Measurements from ENCODE around the gene NTNG2.
"Not testable (repeated sequence)": the region's sequence is repeated elsewhere in the genome, so short reads cannot be mapped to it uniquely, and the experiment has no call there.

The NTNG2 gene

DNA sequence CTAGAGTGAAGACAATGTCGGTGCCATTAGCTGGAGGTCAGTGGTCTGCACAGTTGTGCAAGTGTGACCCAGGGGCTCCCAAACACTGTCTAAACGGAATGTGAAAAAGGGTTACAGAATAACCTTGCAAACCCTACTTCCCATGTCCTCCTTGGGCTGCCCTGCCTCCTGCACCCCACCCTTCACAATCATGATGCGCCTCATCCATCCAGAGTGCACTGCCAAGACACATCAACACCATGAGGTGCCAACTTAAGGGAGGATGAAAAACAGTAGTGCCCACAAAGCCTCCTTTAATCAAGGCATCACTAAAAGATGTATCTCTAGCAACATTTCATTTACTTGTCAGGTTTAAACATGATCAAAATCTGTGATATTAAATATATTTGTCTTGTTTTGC is 105.8 kb downstream of the NTNG2 start:
- Histone ChIP-seq H3K79me2 (ENCODE audit: control insufficient read depth, insufficient read depth, low read length, poor library complexity) (no peaks in the 10 kb centered on the region), H2BK5ac (ENCODE audit: low read depth, low read length, poor library complexity) (no peak overlapping the region), H2AFZ (ENCODE audit: insufficient read depth, low read length, poor library complexity) (no peak overlapping the region), H4K12ac (ENCODE audit: low read depth, low read length) (no peak overlapping the region), H3K23ac (ENCODE audit: low read length) (no peak overlapping the region), H3K9me3 (ENCODE audit: insufficient read depth, low read depth, low read length) (no peaks in the 10 kb centered on the region), H3K4me3 (ENCODE audit: low read depth, low read length) (no peak overlapping the region), H3K4me2 (ENCODE audit: low read length) (no peak overlapping the region), H2BK12ac (ENCODE audit: low read length) (no peak overlapping the region), H3K36me3 (ENCODE audit: control insufficient read depth in 1 of 2, insufficient read depth in 2 of 2, low read length in 2 of 2) (peaks cover 29 to 37% of the 10 kb centered on the region in 2 experiments), H4K8ac (ENCODE audit: low read depth, low read length) (no peak overlapping the region), H4K91ac (ENCODE audit: low read depth, low read length) (no peak overlapping the region), H3K4ac (ENCODE audit: low read depth, low read length) (no peak overlapping the region), H3K79me1 (ENCODE audit: low read length) (no peaks in the 10 kb centered on the region), H3K14ac (ENCODE audit: low read length) (no peak overlapping the region), H3K9ac (ENCODE audit: low read length) (no peak overlapping the region), H2AK5ac (ENCODE audit: low read length) (no peak overlapping the region), H3K27ac (ENCODE audit: low read depth, low read length) (no peak overlapping the region), H3K4me1 (ENCODE audit: control insufficient read depth in 1 of 2, insufficient read depth in 2 of 2, low read length in 2 of 2) (no peaks in the 10 kb centered on the region), H3K18ac (ENCODE audit: low read length) (no peak overlapping the region), H3K27me3 (ENCODE audit: insufficient read depth, low read length) (no peaks in the 10 kb centered on the region), H2BK120ac (ENCODE audit: insufficient read depth, low read length, poor library complexity) (no peak overlapping the region)
- no peak for DNase-seq
- WGBS (ENCODE audit: extremely low coverage, insufficient coverage, insufficient read length): no CpG with 5 or more reads among the region's 3 CpGs

GRCh38 chr9:132268725-132269352 is 107.0 kb downstream of the NTNG2 start:
- WGBS (ENCODE audit: extremely low coverage, insufficient coverage, insufficient read length): no CpG with 5 or more reads among the region's 10 CpGs
- Histone ChIP-seq H3K4me1 (ENCODE audit: control insufficient read depth in 1 of 2, insufficient read depth in 2 of 2, low read length in 2 of 2) (no peaks in the 10 kb centered on the region), H3K14ac (ENCODE audit: low read length) (no peak overlapping the region), H3K79me2 (ENCODE audit: control insufficient read depth, insufficient read depth, low read length, poor library complexity) (no peaks in the 10 kb centered on the region), H3K27ac (ENCODE audit: low read depth, low read length) (no peak overlapping the region), H2BK5ac (ENCODE audit: low read depth, low read length, poor library complexity) (no peak overlapping the region), H3K36me3 (ENCODE audit: control insufficient read depth in 1 of 2, insufficient read depth in 2 of 2, low read length in 2 of 2) (peaks cover 33 to 40% of the 10 kb centered on the region in 2 experiments), H3K23ac (ENCODE audit: low read length) (no peak overlapping the region), H3K4ac (ENCODE audit: low read depth, low read length) (no peak overlapping the region), H2AK5ac (ENCODE audit: low read length) (no peak overlapping the region), H3K4me3 (ENCODE audit: low read depth, low read length) (no peak overlapping the region), H3K79me1 (ENCODE audit: low read length) (no peaks in the 10 kb centered on the region), H3K18ac (ENCODE audit: low read length) (no peak overlapping the region), H3K9ac (ENCODE audit: low read length) (no peak overlapping the region), H4K12ac (ENCODE audit: low read depth, low read length) (no peak overlapping the region), H3K9me3 (ENCODE audit: insufficient read depth, low read depth, low read length) (no peaks in the 10 kb centered on the region), H4K91ac (ENCODE audit: low read depth, low read length) (peak overlapping the region; percentile 35), H4K8ac (ENCODE audit: low read depth, low read length) (no peak overlapping the region), H3K4me2 (ENCODE audit: low read length) (no peak overlapping the region), H2AFZ (ENCODE audit: insufficient read depth, low read length, poor library complexity) (no peak overlapping the region), H2BK120ac (ENCODE audit: insufficient read depth, low read length, poor library complexity) (no peak overlapping the region), H2BK12ac (ENCODE audit: low read length) (peak overlapping the region; percentile 50), H3K27me3 (ENCODE audit: insufficient read depth, low read length) (no peaks in the 10 kb centered on the region)
- DNase-seq: peak; percentile 53 to 66

DNA sequence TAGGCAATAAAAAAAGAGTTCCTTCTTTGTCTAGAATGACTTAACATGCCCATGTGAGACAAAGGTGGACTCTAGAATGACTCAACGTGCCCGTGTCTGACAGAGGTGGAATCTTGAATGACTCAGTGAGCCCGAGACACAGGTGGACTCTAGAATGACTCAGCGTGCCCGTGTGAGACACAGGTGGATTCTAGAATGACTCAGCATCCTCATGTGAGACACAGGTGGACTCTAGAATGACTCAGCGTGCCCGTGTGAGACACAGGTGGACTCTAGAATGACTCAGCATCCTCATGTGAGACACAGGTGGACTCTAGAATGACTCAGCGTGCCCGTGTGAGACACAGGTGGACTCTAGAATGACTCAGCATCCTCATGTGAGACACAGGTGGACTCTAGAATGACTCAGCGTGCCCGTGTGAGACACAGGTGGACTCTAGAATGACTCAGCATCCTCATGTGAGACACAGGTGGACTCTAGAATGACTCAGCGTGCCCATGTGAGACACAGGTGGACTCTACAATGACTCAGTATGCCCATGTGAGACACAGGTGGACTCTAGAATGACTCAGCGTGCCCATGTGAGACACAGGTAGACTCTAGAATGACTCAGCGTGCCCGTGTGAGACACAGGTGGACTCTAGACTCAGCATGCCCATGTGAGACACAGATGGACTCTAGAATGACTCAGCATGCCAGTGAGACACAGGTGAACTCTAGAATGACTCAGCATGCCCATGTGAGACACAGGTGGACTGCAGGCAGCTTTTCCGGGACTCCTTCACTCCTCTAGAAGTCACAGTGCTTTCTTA is 108.1 kb downstream of the NTNG2 start:
- H3K4ac ChIP-seq (ENCODE audit: low read depth, low read length); H2AK5ac ChIP-seq (ENCODE audit: low read length); H4K12ac ChIP-seq (ENCODE audit: low read depth, low read length); H3K9ac ChIP-seq (ENCODE audit: low read length); H3K4me3 ChIP-seq (ENCODE audit: low read depth, low read length); H3K79me1 ChIP-seq (ENCODE audit: low read length); H3K23ac ChIP-seq (ENCODE audit: low read length); H3K9me3 ChIP-seq (ENCODE audit: insufficient read depth, low read depth, low read length); H3K27me3 ChIP-seq (ENCODE audit: insufficient read depth, low read length); H3K14ac ChIP-seq (ENCODE audit: low read length); H3K18ac ChIP-seq (ENCODE audit: low read length); H4K8ac ChIP-seq (ENCODE audit: low read depth, low read length); H2BK12ac ChIP-seq (ENCODE audit: low read length); H3K4me1 ChIP-seq (ENCODE audit: control insufficient read depth in 1 of 2, insufficient read depth in 2 of 2, low read length in 2 of 2); H3K79me2 ChIP-seq (ENCODE audit: control insufficient read depth, insufficient read depth, low read length, poor library complexity); H2AFZ ChIP-seq (ENCODE audit: insufficient read depth, low read length, poor library complexity); H3K4me2 ChIP-seq (ENCODE audit: low read length): not testable (repeated sequence)
- no CpG with 5 or more reads among the region's 16 CpGs for WGBS (ENCODE audit: extremely low coverage, insufficient coverage, insufficient read length)
- peak overlapping the region; percentile 60 for H3K27ac ChIP-seq (ENCODE audit: low read depth, low read length)
- peak overlapping the region; percentile 0 for H2BK120ac ChIP-seq (ENCODE audit: insufficient read depth, low read length, poor library complexity)
- DNase-seq: peak; percentile 86
- H2BK5ac ChIP-seq (ENCODE audit: low read depth, low read length, poor library complexity): peak overlapping the region; percentile 10
- H3K36me3 ChIP-seq (ENCODE audit: control insufficient read depth in 1 of 2, insufficient read depth in 2 of 2, low read length in 2 of 2): peaks cover 31 to 34% of the 10 kb centered on the region in 2 experiments
- H4K91ac ChIP-seq (ENCODE audit: low read depth, low read length): peak overlapping the region; percentile 7

- H2AFZ ChIP-seq (ENCODE audit: insufficient read depth, low read length, poor library complexity): no peak overlapping the region
- H4K91ac ChIP-seq (ENCODE audit: low read depth, low read length): no peak overlapping the region
- no peak overlapping the region for H3K4me3 ChIP-seq (ENCODE audit: low read depth, low read length)
- H3K9ac ChIP-seq (ENCODE audit: low read length): no peak overlapping the region
- H3K9me3 ChIP-seq (ENCODE audit: insufficient read depth, low read depth, low read length): no peaks in the 10 kb centered on the region
- no peak overlapping the region for H3K18ac ChIP-seq (ENCODE audit: low read length)
- H3K36me3 ChIP-seq (ENCODE audit: control insufficient read depth in 1 of 2, insufficient read depth in 2 of 2, low read length in 2 of 2): peaks cover 38 to 42% of the 10 kb centered on the region in 2 experiments
- no peaks in the 10 kb centered on the region for H3K79me1 ChIP-seq (ENCODE audit: low read length)
- H3K79me2 ChIP-seq (ENCODE audit: control insufficient read depth, insufficient read depth, low read length, poor library complexity): no peaks in the 10 kb centered on the region
- H3K4me1 ChIP-seq (ENCODE audit: control insufficient read depth in 1 of 2, insufficient read depth in 2 of 2, low read length in 2 of 2): no peaks in the 10 kb centered on the region
- no peak overlapping the region for H4K8ac ChIP-seq (ENCODE audit: low read depth, low read length)
- no peak overlapping the region for H3K4ac ChIP-seq (ENCODE audit: low read depth, low read length)
- no peak overlapping the region for H2BK120ac ChIP-seq (ENCODE audit: insufficient read depth, low read length, poor library complexity)
- no CpG with 5 or more reads among the region's 2 CpGs for WGBS (ENCODE audit: extremely low coverage, insufficient coverage, insufficient read length)
- no peak overlapping the region for H4K12ac ChIP-seq (ENCODE audit: low read depth, low read length)
- no peak overlapping the region for H2BK5ac ChIP-seq (ENCODE audit: low read depth, low read length, poor library complexity)
- H3K4me2 ChIP-seq (ENCODE audit: low read length): no peak overlapping the region
- no peak overlapping the region for H2BK12ac ChIP-seq (ENCODE audit: low read length)
- H3K27me3 ChIP-seq (ENCODE audit: insufficient read depth, low read length): no peaks in the 10 kb centered on the region
- no peak overlapping the region for H3K23ac ChIP-seq (ENCODE audit: low read length)
- DNase-seq: no peak
- H3K27ac ChIP-seq (ENCODE audit: low read depth, low read length): no peak overlapping the region
- no peak overlapping the region for H2AK5ac ChIP-seq (ENCODE audit: low read length)
- no peak overlapping the region for H3K14ac ChIP-seq (ENCODE audit: low read length)
Observed at GRCh38 chr9:132274861-132275260, 113.0 kb downstream of the NTNG2 start.

All from trophoblast cell (in vitro differentiated cells and primary cell).